H1 (cell line): ENCODE data around the gene NFIX. TPM values are rescaled to one million over a fixed set of nuclear protein-coding genes. Genes with fewer than 3 reads are reported as not detected.

ENCODE experiments used
- CHD2 ChIP-seq: IDR thresholded peaks from 2 replicates; pipeline ENCODE4 v1.6.1; 2012; ENCODE audit warnings: low read length, improper control_type of control experiment
- CHD7 ChIP-seq: fragments of 300-600 bp; sonication (generic); IDR thresholded peaks from 2 replicates; pipeline ENCODE4 v1.7.1; 2012; ENCODE audit warnings: low read length, moderate library complexity, mild to moderate bottlenecking, inconsistent platforms; ENCODE audit not compliant: insufficient replicate concordance
- POLR2A ChIP-seq, 2 experiments: IDR thresholded peaks; 1 replicate in 1 of 2; 2 replicates in 1 of 2; pipeline ENCODE4 v1.6.1; 2011; ENCODE audit warnings: low read depth in 2 of 2, low read length in 2 of 2, mild to moderate bottlenecking in 2 of 2; ENCODE audit errors: control extremely low read depth in 1 of 2
- POLR2AphosphoS5 ChIP-seq: IDR thresholded peaks from 2 replicates; pipeline ENCODE4 v1.6.1; 2011; ENCODE audit warnings: low read depth, low read length
- RFX5 ChIP-seq: IDR thresholded peaks from 2 replicates; pipeline ENCODE4 v1.6.1; 2011; ENCODE audit warnings: low read depth, low read length, improper control_type of control experiment, borderline replicate concordance
- YY1 ChIP-seq: IDR thresholded peaks from 2 replicates; pipeline ENCODE4 v1.6.1; 2011; ENCODE audit warnings: low read depth, mild to moderate bottlenecking, low read length
- polyA plus RNA-seq, 7 experiments: library from polyadenylated mRNA; depleted of rRNA in 3 of 7; stranded (reverse) in 5 of 7; unstranded in 2 of 7; fragments of >200 nt in 5 of 7; fragments of 200-250 nt in 2 of 7; gene quantifications; 1 replicate in 5 of 7; 2 replicates in 1 of 7; 4 replicates in 1 of 7; pipeline versions ENCODE4 v1.2.1 to v1.2.3, GENCODE V29; 2011 to 2013; ENCODE audit warnings: missing spikeins in 2 of 7, mixed read lengths in 2 of 7
- total RNA-seq: library from RNA; stranded (reverse); fragmentation: NEBNext Ultra II Directional; extraction: Animal tissue kit (Norgen Biotek cat#: 25700); gene quantifications from 2 replicates; pipeline ENCODE4 v1.2.1, GENCODE V29; 2021
- TF ChIP-seq, protein P1 (sequence below): IDR thresholded peaks from 2 replicates; pipeline ENCODE4 v1.6.1; 2012; ENCODE audit warnings: low read length, inconsistent platforms

Gene NFIX
- total and polyA plus RNA-seq, 2 of the 8 experiments (the other 6 are each of a cell fraction or from before 2014, with no cell fraction given), result 0.03 to 0.20 TPM

- no peak for TF ChIP-seq POLR2A (IDR thresholded peaks at IDR 0.05; ENCODE audit: control extremely low read depth in 1 of 2, low read depth in 2 of 2, low read length in 2 of 2)
- no peak for TF ChIP-seq YY1
- TF ChIP-seq, protein P1, sequence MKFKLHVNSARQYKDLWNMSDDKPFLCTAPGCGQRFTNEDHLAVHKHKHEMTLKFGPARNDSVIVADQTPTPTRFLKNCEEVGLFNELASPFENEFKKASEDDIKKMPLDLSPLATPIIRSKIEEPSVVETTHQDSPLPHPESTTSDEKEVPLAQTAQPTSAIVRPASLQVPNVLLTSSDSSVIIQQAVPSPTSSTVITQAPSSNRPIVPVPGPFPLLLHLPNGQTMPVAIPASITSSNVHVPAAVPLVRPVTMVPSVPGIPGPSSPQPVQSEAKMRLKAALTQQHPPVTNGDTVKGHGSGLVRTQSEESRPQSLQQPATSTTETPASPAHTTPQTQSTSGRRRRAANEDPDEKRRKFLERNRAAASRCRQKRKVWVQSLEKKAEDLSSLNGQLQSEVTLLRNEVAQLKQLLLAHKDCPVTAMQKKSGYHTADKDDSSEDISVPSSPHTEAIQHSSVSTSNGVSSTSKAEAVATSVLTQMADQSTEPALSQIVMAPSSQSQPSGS, result no peak
- no peak for TF ChIP-seq RFX5
- no peak for TF ChIP-seq CHD7
- TF ChIP-seq CHD2, result no peak
- no peak for TF ChIP-seq POLR2AphosphoS5
These were observed 68.3 kb downstream of the NFIX start (continued) for GRCh38 chr19:13063461-13064091.
